GM21526 (cell line): ENCODE data around the gene CHRNA9.
"Not testable (repeated sequence)": the region's sequence is repeated elsewhere in the genome, so short reads cannot be mapped to it uniquely, and the experiment has no call there.

Experiments
- ATAC-seq: cut with Tn5 transposase; IDR thresholded peaks from one replicate; pipeline ENCODE4 v1.9.1; 2021; ENCODE audit warnings: moderate library complexity; ENCODE audit not compliant: unreplicated experiment, low FRiP score

Gene CHRNA9, protein sequence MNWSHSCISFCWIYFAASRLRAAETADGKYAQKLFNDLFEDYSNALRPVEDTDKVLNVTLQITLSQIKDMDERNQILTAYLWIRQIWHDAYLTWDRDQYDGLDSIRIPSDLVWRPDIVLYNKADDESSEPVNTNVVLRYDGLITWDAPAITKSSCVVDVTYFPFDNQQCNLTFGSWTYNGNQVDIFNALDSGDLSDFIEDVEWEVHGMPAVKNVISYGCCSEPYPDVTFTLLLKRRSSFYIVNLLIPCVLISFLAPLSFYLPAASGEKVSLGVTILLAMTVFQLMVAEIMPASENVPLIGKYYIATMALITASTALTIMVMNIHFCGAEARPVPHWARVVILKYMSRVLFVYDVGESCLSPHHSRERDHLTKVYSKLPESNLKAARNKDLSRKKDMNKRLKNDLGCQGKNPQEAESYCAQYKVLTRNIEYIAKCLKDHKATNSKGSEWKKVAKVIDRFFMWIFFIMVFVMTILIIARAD

DNA sequence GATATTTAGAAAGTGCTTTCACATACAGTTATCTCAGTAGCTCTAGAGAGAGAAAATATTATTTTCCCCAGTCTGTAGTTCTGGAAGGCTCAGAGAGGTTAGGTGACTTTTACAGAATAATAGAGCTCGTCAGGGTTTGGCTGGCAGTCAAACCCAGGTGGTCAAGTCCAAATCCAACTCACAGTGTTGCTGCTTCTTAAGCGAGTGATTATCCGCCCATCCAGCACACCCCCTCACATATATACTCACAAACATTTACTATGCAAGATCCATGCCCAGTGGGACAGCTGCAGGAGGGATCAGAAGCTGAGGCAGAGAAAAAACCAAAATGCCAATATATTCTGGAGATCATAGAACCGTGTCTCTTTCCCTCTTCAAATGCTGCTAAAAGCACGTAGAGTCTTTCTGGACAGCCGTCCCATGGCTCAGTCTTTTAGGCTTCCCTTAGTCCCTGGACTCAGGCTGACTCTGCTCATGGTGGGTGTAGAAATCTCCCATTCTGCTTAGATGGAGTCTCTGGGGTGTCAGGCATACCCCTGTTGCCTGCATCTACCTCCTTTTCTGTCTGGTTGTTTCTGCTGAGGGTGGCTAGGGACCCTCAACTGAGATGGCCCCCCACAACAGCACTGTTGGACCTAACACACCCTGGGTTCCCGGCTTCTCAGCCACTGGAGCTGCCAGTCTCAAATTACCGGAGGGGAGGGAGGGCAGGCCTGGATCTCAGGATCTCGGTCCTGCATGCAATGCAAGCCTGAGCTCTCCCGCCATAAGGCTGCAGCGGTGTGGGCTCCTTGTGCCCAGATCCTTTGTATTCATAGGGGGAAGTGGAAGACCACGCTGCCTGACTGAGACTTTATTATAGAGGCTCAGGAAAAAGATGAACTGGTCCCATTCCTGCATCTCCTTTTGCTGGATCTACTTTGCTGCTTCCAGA lies at the start of gene CHRNA9:
Gene CHRNA9, plus strand, starts transcription at position 743 of the 934 bp plus-strand sequence. Its CDS starts 135 bp downstream, at position 878.
- ATAC-seq: no peak

DNA sequence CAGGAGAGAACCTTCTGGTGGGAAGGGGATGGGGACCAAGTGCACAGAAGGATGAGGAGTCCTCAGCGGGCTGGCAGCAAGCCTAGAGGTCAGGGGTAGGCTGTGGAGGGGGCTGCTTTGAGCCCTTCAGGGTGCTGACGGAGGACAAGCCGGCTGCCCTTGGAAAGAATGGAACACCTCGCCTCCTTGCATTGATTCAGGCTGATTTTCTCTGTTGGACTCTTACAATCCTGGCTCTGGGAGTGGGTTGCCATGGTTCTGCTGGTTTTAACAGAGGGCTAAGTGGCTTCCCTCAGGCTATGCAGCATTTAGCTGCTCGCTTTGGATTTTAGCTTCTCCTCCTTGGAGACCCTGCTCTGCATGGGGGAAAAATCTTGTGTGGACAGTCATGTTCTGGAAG lies 49.4 kb upstream of the CHRNA9 start:
- no peak for ATAC-seq

DNA sequence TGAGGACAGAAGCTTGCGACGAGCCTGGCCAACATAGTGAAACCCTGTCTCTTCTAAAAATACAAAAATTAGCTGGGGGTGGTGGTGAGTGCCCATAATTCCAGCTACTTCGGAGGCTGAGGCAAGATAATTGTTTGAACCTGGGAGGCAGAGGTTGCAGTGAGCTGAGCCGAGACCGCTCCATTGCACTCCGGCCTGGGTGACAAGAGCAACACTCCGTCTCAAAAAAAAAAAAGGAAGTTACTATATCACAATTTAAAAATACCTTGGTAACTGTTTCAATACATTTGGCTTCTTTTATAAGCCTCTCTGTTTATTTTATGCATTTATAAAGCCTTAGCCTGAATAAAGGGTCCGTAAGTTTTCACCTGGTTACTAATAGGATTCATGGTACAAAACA lies 46.6 kb upstream of the CHRNA9 start:
- no peak for ATAC-seq

DNA sequence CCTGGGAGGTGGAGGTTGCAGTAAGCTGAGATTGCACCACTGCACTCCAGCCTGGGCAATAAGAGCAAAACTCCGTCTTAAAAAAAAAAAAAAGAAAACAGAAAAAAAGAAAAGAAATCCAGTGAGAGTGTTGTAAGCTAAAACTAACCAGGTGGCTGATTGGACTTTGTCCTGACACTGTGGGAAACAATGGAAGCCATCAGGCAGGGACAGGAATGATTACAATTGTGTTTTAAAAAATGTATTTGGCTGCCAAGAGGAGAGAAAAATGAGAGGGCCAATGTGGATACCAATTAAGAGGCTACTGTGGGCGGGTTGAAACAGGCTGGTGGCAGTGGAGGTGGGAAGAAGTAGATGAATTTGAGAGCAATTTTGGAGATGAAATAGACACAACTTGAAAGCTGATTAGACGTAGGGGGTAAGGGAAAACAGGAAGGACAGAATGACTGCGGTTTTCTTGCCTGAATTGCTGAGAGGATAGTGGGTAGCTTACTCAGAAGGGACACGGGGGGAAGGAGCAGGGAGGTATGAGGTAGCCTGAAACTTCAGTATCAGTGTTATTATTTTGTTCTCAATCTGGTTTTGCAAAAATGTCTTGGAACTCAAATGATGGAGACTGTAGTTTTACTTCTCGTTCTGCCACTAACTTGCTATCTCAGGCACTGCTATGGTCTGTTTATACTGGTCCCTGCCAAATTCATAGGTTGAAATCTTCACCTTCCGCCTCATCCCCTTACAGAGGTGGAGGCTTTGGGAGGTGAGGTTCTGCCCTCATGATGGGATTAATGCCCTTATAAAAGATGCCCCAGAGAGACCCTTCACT lies 45.6 kb upstream of the CHRNA9 start:
- no peak for ATAC-seq

DNA sequence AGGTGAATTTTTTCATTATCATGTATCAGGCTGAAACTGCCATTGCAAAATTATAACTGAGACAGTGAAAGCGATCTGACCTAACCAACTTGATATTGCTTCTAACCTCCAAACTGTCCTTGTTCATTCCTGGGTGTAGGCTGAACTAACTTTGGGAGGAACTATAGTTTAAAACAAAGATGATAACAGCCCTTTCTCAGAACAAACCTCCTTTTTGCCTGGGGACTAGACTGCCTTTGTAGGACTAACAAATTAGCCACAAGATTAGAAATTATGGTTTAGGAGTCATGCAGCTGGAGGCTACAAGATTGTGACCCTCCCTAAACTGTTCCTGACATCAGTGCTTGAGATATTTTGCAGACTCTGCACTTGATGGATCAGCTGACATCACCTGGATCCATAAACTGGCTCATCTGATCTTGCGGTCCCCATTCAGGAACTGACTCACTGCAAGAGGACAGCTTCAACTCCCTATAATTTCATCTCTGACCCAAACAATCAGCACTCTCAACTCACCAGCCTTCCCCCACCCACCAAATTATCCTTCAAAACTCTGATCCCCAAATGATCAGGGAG lies 44.4 kb upstream of the CHRNA9 start:
- ATAC-seq: not testable (repeated sequence)

DNA sequence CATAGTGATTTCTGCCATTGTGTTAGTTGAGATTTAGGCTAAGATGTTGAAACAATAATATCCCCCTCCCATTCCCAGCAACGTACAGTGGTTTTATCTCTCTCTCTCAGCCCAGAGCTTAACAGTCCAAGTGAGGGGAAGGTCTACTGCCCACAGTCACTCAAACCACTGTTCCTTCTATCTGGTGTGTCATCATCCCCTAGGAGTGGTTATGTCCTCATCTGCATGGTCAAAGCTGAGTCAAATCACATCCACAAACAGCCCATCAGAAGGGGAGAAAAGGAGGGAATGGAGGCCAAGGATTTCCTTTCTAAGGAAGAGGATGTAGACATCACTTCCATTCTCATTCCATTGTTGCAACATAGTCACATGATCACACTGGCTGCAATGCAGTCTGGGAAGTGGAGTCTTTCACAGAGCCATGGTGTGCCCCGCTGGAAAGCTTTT lies 42.8 kb upstream of the CHRNA9 start:
- ATAC-seq: no peak

DNA sequence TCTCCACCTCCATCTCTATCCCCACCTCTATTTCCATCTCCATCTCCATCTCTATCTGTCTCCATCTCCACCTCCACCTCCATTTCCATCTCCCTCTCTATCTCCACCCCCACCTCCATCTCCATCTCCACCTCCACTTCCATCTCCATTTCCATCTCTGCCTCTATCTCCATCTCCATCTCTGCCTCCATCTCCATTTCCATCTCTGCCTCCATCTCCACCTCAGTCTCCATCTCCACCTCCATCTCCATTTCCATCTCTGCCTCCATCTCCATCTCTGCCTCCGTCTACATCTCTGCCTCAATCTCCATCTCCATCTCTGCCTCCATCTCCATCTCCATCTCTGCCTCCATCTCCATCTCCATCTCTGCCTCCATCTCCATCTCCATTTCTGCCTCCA lies 40.8 kb upstream of the CHRNA9 start:
- no peak for ATAC-seq

DNA sequence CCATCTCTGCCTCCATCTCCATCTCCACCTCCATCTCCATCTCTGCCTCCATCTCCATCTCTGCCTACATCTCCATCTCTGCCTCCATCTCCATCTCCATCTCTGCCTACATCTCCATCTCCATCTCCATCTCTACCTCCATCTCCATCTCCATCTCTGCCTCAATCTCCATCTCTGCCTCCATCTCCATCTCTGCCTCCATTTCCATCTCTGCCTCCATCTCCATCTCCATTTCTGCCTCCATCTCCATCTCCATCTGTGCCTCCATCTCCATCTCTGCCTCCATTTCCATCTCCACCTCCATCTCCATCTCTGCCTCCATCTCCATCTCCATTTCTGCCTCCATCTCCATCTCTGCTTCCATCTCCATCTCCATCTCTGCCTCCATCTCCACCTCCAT lies 40.1 kb upstream of the CHRNA9 start:
- ATAC-seq: not testable (repeated sequence)

DNA sequence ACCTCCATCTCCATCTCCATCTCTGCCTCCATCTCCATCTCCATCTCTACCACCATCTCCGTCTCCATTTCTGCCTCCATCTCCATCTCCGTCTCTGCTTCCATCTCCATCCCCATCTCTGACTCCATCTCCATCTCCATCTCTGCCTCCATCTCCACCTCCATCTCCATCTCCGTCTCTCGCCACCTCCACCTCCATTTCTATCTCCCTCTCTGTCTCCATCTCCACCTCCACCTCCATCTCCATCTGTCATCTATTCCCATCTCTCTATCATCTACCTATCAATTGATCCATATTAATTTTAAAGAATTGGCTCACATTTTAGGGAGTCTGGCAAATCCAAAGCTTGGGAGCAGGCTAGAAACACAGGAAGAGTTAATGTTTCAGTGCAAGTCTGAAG lies 39.6 kb upstream of the CHRNA9 start:
- no peak for ATAC-seq

DNA sequence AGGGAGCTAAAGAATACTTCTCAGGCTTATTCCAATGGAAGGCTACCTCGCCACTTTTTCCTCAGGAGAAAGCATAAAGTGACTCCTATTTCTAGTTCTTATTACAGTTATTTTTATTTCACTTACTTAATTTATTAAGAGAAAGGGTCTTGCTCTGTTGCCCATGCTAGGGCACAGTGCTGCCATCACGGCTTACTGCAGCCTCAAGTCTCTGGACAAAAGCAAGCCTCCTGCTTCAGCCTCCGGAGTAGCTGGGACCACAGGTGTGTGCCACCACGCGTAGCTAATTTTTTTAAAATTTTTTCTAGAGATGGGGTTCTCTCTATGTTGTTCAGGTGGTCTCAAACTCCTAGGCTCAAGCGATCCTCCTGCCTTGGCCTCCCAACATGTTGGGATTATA lies 36.0 kb upstream of the CHRNA9 start:
- ATAC-seq: no peak

DNA sequence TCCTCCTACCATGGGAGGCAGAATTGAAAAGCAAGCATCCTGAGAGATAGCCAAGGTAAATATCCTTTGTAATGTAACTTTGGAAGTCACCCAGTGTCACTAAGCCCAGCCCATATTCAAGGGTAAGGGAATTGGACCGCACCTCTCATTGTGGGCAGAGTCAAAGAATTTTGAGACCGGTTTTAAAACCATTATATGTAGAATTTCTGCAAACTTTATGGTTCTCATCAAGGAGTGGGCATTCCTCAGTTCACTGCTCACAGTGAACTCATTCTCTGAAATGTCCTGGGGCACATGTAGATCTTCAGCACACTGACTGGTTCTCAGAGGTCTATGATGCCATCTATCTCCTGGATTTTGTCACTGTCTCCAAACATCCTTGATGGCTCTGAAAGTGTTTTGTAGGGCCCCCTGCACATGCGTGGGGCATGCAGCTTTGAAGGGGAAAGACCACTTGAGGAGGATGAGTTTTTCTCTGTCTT lies 35.3 kb upstream of the CHRNA9 start:
- ATAC-seq: no peak

DNA sequence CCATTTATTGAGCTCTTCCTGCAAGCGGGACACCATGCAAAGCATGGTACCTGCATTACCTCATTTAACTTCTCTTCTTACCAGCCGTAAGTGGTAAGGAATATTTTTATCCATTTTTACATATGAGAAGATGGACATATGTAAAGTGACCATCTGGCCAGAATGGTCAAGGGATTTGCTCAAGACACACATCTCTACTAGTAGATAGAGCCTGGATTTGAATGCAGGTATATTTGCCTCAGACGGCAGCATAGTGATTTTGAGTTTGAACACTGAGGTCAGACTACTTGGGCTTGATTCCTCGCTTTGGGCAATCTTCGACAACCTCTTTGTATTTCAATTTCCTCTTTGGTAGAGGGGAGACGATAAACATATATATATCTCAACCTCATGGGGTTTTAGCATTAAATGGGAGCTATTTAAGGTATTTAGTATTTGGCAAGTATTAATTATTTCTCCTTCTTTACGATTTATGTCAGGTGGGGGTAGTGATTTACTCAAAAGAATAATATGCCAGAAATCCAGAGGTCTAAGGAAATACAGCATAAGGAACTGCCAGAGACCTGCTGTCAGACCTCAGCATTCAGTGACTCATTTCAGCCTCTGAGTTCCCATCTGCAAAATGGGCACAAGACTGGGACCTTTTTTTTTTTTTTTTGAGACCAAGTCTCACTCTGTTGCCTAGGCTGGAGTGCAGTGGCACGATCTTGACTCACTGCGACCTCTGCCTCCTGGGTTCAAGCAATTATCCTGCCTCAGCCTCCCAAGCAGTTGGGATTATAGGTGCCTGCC lies 34.6 kb upstream of the CHRNA9 start:
- no peak for ATAC-seq

DNA sequence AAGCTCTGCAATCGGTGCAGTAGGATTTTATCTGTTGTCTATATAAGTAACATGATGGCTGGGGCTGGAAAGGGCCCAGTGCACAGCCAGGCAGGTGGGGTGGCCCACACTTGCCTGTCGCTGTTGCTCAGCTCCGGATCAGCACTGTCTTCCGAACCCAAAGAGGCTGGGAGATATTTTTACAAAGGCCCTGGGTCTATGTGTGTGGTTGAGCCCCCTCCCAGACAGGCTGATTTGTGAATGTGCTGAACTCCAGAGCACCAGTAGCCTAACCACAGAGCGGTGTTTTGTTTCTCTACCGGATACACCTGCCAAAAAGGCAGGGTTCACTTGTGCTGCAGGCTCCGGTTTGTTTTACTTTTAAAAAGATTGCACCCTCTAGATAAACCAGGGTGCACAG lies 33.5 kb upstream of the CHRNA9 start:
- peak; percentile 63 for ATAC-seq

DNA sequence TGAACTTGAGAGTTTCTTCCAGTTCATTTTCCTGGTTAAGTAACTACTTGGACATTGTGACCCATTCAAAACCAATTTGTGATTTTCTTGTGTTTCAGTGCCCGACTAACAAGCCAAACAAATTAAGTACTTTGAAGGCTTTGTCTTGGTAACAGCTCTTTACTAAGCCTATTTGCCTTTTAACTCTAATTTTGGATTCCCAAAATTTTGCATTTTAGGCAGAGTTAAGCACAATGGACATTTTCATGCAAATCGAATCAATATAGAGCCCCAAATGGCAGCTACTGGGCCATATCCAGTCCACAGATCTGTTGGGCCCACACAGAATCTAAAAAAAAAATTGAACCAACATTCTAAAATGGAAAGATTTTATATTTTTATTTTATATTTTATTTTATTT lies 31.4 kb upstream of the CHRNA9 start:
- no peak for ATAC-seq

DNA sequence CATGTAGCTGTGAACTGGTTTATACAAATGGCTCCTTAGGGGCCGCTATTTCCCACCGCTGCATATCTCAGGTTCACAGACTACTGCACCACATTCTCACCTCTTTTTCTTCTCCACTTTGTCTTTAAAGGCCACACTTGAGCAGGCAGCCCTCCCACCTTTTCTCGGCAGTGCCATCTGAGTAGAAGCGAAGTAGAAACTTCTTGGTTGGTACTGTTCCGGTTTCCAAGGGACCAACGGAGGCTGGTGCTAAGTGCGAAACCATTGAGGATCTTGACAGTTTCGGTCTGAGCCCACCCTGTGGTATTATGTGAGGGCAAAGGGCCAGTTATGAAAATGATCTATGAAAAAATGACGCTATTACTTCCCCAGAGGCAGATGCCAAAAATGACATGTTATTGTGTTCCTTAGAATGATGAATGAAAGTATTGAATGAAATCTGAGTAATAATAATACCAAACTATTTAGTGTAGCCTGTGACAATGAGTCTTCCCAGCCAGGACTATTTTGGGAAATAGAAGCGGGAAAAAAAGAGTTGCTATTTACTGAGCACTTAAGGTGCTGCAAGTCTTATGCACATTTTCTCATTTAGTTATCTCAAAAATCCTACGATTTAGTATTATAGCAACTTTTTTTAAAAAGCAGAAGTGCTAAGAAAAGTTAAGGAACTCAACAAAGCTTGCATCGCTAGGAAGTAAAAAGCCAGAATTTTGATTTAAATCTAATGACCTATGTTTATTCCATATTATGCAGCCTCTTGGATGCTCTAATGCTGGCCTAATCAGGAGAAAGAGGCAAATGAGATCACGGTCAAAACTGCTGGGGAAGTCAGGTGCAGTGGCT lies 29.6 kb upstream of the CHRNA9 start:
- peak; percentile 32 for ATAC-seq

DNA sequence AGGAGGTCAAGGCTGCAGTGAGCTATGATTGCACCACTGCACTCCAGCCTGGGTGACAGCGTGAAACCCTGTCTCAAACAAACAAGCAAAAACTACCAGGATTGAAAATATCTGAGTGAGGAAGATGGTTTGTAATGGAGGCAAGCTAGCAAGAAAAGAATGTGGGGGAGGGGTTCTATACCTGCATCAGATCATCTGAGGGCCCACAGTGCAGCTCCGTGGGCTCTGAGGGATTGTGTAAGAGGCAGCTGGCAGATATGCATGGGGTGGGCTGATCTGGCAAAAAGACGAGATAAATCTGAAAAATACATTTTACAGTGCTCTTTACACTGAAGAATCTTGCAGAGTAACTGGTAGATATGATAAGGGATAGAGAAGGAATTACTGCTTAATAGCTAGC lies 28.9 kb upstream of the CHRNA9 start:
- no peak for ATAC-seq

DNA sequence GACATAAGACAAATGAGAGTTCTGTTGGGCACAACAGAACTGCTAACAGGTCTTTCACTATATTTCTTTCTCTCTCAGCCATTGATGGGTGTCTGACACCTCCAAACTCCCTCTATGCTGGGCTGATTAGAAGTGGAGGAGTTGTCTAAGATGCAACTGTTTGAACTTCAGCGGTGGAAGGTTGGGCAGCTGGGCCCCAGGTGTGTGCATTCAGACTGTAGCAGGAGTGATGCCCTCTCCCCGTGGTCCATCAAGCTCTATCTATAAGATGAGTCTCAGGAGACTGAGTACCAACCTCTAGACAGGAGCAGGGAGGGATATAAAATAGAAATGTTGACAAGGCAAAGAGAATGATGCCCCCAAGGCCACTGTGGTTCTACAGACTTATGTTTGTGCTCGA lies 28.2 kb upstream of the CHRNA9 start:
- no peak for ATAC-seq
